NCI-H2196 (cell line): ENCODE measurements around the gene TXNDC11.

Experiments
- DNase-seq: peaks from one replicate; lab custom pipeline; 2025; ENCODE audit not compliant: unreplicated experiment; lab: John Stamatoyannopoulos, UW

Gene TXNDC11

DNA sequence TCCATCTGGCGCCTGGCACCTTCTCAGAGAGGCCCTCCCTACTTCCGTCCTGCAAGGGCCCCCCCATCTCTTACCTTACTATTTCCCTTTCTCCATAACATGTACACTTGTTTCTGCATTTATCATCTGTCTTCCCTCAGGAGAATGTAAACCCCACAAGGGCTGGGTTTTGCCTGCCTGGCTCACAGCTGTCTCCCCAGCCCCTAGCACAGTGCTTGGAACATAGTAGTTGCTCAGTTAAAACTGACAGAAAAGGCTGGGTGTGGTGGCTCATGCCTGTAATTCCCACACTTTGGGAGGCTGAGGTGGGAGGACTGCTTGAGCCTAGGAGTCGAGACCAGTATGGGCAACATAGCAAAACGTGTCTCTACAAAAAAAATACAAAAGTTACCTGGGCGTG, 80.1 kb downstream of the TXNDC11 start:
- no peak for DNase-seq

DNA sequence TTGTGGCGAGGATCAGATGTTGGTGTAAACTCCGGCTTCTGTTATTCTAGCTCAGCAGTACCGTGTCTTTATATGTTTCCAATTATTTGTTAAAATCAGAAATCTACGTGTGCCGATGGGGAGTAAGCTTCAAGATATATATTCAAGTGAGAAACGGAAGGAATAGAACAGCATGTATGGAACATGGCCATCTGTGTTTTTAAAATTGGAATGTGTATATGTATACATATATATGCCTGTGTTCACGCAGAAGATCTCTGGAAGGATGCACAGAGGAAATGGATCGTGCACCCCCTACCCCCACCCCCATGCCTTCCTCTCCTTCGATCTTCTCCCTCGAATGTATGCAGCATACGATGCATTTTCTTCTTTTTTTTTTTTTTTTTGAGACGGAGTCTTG, 82.1 kb downstream of the TXNDC11 start:
- no peak for DNase-seq

DNA sequence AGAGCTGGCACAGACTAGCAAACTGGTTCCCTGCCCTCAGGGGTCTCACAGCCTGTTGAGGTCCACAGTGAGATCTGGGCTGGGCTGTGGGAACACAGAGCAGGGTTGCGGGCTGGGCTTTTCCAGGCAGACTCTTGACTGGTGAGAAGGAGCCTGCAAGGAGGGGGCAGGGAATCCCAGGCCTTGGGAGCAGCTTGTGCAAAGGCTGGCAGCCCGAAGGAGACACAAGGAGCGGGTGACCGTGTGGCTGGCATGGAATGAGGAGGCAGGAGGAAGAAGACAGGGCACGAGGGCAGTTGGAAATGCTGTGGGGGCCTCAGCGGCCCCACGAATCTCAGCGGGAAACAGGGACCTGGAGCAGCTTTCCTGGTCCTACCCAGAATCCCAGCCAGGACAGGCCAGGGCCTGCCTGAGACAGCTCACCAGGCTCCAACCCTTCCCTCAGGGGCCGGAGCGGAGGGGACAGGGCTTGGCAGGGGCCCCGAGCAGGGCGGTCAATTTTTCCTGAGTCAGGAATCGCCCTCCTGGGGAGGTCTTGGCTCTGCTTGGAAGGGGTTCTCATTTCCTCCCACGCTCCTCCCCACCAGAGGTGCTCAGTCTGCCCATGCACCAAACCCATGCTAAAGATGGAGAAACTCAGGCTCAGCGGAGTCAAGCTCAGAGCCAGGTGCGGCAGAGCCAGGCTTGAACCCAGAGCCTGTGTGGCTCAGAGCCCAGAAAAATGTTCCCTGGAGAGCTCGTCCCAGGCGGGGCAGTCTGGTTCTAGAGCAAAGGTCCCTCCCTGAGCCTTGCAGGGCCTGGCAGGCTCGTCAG, 83.6 kb downstream of the TXNDC11 start:
- DNase-seq, result no peak

DNA sequence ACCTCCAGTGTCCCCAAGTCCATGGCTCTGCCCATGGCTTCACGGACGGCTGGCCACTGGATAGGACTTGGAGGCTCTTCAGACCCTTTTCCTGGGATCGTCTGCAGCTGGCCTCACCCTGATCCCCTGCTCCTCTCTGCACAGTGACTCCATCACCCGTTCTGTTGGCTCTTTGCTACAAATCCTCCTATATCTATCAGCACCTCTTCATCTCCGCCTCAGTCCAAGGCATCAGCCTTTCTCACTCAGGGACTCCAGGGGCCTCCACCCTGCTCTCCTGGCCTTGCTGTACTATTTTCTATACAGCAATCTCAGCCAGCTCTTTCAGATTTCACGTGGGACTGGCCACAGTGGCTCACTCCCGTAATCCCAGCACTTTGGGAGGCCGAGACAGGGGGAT, 85.1 kb downstream of the TXNDC11 start:
- DNase-seq, result no peak

GRCh38 chr16:11655655-11656054, 87.0 kb downstream of the TXNDC11 start:
- DNase-seq, result no peak

DNA sequence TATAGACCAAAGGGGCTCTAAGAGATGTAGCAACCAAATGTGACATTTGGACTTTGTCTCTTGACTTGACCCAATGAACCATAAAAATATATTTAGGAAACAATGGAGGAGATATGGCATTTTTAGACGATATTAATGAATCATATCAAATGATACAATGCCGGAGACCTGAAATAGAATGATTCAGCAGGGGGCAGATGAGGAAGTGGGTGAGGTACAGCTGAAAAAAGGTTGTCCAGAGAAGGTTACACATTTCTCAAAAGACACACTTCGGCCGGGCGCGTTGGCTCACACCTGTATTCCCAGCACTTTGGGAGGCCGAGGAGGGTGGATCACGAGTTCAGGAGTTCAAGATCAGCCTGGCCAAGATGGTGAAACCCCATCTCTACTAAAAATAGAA, 90.9 kb downstream of the TXNDC11 start:
- DNase-seq, result no peak

DNA sequence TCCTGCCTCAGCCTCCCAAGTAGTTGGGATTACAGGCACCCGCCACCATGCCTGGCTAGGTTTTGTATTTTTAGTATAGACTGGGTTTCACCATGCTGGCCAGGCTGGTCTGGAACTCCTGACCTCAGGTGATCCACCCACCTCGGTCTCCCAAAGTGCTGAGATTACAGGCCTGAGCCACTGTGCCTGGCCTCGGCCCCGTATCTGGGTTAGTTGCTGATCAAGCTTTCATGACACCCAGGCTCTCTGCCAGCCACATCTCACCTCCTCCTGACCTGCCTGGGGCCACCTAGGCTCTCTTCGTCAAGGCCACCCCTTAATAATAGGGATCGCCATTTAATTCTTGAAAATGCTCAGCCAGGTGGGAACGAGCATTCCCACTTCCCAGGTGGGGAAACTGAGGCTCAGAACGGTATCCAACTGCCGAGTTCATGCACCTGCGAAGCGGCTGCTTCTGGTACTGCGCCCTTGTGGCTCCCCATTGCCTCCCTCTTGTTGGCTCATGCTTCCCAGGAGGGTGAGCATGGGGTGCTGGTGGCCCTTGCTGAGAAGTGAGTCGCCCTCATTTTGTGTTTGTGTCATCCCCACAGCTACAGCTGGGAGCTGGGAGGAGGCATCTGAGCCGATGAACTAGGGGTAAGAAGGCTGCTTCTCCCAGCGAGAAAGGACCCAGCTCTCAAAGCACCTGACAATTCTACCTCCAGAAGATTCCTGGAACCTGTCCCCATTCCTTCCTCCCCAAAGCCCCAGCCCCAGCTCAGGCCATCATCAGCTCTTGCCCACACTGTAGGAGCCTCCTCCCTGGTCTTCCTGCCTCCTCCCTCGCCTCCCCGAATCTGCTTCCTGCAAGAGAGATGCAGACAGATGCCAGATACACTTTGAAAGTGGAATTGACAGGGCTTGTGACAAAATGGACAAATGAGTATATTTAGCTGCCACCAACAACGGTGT, 91.7 kb downstream of the TXNDC11 start:
- no peak for DNase-seq

- DNase-seq, result no peak
Measured at GRCh38 chr16:11649276-11649675, 93.4 kb downstream of the TXNDC11 start.

- DNase-seq, result no peak
Measured at GRCh38 chr16:11642765-11643116, 99.9 kb downstream of the TXNDC11 start.

GRCh38 chr16:11640987-11641817, 101.5 kb downstream of the TXNDC11 start:
- DNase-seq, result peak; percentile 79

DNA sequence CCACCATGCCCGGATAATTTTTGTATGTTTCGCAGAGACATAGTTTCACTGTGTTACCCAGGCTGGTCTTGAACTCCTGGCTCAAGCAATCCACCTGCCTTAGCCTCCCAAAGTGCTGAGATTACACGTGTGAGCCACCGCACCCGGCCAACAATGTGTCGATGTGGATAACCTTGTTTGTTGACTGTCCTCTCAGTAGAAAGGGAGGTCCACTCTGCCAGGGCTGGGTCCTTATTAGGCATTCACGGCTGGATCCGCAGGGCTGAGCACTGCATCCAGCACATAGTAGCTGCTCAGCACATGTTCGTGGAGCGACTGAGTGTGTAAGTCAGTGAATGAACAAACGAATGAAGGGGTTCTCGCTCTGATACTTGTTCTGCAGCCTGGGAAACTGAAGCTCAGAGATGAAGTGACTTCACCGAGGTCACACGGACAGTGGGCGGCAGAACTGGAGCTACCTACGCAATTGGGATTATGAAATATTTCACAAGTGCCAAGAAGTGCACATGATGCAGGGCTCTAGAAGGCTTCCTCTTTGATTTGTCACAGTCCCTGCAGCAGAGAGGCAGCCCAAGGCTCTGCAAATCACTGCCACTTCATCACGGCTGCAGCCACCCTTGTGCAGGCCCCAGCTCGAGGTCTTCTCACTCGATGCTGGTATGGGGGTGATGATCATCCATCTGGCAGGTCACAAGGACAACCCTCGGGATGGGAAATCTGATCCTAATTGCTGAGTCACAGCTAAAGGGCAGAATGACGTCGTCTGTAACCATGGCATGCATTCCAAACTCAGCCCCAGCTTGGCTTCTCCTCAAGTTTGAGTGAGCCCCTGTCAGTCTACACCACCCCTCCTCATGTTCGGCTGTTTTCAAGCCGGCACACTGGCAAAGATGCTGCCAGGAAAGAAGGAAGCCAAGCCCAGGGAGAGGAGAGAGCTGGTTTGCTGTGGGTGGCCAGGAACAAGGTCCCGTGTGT, 102.4 kb downstream of the TXNDC11 start:
- DNase-seq, result peak; percentile 93

DNA sequence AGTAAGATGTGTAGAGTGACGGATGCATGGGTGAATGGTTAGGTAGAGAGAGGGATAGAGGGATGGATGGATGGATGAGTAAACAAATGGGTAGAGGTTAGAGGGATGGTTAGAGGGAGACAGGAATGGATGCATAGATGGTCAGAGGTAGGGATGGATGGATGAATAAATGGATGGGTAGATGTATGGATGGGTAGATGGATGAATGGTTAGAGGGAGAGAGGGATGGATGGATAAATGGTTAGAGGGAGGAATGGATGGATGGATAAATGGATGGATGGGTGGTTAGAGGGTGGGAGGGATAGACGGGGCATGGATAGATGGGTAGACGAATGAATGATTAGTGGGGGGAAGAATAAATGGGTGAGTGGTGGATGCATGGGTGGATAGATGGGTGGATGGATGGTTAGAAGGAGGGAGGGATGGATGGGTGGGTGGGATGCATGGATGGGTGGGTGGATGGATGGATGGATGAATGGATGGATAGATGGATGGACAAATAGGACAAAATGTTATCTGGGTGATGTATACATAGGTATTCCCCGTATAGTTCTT, 103.6 kb downstream of the TXNDC11 start:
- DNase-seq, result no peak

DNA sequence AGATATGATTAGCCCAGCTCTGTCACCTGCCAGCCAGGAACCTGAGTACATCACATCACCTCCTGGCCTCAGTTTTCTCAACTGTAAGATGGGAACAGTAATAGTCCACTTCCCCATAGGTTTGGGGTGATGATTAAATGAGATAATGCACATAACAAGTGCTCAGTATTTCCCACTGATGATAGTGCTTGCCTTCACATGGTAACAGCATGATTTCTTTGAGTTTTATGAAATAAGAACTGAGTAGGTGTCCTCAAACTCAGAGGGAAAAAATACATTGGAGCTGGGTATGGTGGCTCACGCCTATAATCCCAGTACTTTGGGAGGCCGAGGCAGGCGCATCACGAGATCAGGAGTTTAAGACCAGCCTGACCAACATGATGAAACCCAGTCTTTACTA, 104.5 kb downstream of the TXNDC11 start:
- DNase-seq, result no peak

GRCh38 chr16:11637320-11637719, 105.3 kb downstream of the TXNDC11 start:
- no peak for DNase-seq

GRCh38 chr16:11636172-11636721, 106.4 kb downstream of the TXNDC11 start:
- DNase-seq, result peak; percentile 85

DNA sequence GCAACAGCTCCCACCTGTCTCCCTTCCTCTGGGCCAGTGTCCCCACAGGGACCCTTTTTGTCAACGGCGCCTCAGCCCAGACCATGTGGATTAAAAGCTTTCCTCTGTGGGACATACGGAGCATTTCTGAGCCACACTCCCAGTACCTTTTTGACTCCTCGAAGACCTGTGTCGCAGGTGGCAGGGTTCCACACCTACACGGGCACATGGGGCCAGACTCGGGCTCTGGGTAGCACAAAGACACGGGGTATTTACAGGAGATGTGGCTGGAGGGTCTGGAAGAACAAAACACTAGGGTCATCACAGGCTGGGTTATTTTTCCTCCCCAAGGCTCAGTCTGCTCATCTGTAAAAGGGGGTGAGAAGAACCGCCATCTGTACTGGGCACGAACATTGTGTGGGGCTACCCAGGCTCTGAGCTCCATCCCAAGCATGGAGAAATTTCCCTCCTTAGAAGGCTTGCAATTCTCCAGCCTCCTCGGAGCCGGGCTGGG, 106.9 kb downstream of the TXNDC11 start:
- no peak for DNase-seq

GRCh38 chr16:11635113-11635652, 107.5 kb downstream of the TXNDC11 start:
- DNase-seq, result no peak

DNA sequence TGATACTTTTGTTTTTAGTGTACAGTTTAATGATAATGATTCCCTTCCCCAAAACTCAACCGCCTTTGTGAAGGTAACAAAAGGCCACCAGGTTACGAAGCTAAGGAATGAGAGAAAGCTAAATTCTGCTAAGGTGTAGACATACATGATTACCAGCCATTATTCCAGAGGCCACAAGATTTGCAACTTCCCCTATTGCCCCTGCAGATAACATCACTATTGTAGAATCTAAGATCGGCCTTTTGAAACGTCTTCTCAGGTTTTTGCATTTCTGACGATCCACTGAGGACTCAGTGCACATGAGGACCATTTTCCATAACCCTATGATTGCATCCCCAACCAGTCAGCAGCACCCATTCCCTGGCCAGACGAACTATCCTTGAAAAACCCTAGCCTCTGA, 108.3 kb downstream of the TXNDC11 start:
- DNase-seq, result no peak

DNA sequence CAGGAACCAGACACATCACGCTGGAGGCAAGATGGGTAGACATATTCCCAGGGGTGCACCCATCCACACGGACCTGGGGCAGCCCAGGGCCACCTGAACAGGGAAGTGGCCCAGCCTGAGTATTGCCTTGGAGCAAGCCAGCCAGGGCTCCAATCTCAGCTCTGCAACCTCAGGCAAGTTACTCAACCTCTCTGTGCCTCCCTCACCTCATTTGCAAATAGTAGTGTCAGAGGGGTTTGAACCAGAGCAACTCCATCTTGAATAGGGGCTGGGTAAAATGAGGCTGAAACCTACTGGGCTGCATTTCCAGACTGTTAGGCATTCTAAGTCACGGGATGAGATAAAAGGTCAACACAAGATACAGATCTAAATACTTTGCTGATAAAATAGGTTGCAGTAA, 109.5 kb downstream of the TXNDC11 start:
- no peak for DNase-seq
